Lung (tissue), 12 donors: ENCODE measurements around the gene TICRR. TPM values are rescaled to one million over a fixed set of nuclear protein-coding genes. Genes with fewer than 3 reads are reported as not detected.
A peak's percentile ranks its signal among the peaks of the same experiment; 100 is the strongest.

Experiments
- ATAC-seq: fragments of 200-7000 bp; cut with Tn5 transposase; one replicate; pipeline ENCODE4 v1.9.1; 2020; ENCODE audit warnings: moderate number of reproducible peaks; ENCODE audit not compliant: insufficient read depth, low FRiP score
- DNase-seq, 3 donors: peaks; one replicate each; pipeline ENCODE4 v3.0.0-alpha.2; 2013 to 2017
- H3K27ac ChIP-seq, 2 donors: one replicate each; pipeline ENCODE4 v1.5.1; 2013; ENCODE audit warnings: mild to moderate bottlenecking in 2 of 2, moderate library complexity in 2 of 2, control low read depth in 1 of 2, inconsistent platforms in 1 of 2, low read depth in 1 of 2, low read length in 1 of 2
- H3K27me3 ChIP-seq, 3 donors: one replicate each; pipeline ENCODE4 v1.5.1; 2013; ENCODE audit warnings: low read length in 2 of 3; ENCODE audit not compliant: control insufficient read depth in 3 of 3, insufficient read depth in 3 of 3
- H3K36me3 ChIP-seq, 4 donors: one replicate each; pipeline ENCODE4 v1.5.1; 2013; ENCODE audit warnings: low read length in 4 of 4, mild to moderate bottlenecking in 1 of 4, moderate library complexity in 1 of 4; ENCODE audit not compliant: control insufficient read depth in 4 of 4, insufficient read depth in 4 of 4
- H3K4me1 ChIP-seq, 5 donors: one replicate each; pipeline ENCODE4 v1.5.1; 2013; ENCODE audit warnings: low read length in 5 of 5, mild to moderate bottlenecking in 2 of 5, moderate library complexity in 1 of 5; ENCODE audit not compliant: control insufficient read depth in 5 of 5, insufficient read depth in 5 of 5
- H3K4me3 ChIP-seq: one replicate; pipeline ENCODE4 v1.5.1; 2013; ENCODE audit warnings: mild to moderate bottlenecking, control low read depth, moderate library complexity
- H3K9ac ChIP-seq, 2 donors: one replicate each; pipeline ENCODE4 v1.5.1; 2013; ENCODE audit warnings: low read length in 2 of 2, control low read depth in 1 of 2; ENCODE audit not compliant: insufficient read depth in 1 of 2
- H3K9me3 ChIP-seq, 4 donors: one replicate each; pipeline ENCODE4 v1.5.1; 2013; ENCODE audit warnings: low read length in 3 of 4, mild to moderate bottlenecking in 1 of 4, moderate library complexity in 1 of 4; ENCODE audit not compliant: control insufficient read depth in 4 of 4, insufficient read depth in 3 of 4
- CTCF ChIP-seq: IDR thresholded peaks from 2 replicates; pipeline ENCODE4 v1.5.1; 2012; ENCODE audit warnings: mild to moderate bottlenecking; ENCODE audit errors: control extremely low read depth, extremely low read depth
- WGBS, 2 donors: extraction: QIAGEN DNeasy Blood & Tissue Kit; methylation state at CpG; one replicate each; pipeline ENCODE4 v1.1.7; 2013; 5-methylcytosine and 5-hydroxymethylcytosine counted together
- polyA plus RNA-seq, 2 donors: library from polyadenylated mRNA; stranded (reverse); fragments of 200-250 nt; gene quantifications; one replicate each; pipeline ENCODE4 v1.2.1, GENCODE V29; 2013
- total RNA-seq, 2 donors: library from RNA; depleted of rRNA in 1 of 2; stranded (reverse); fragments of >200 nt in 1 of 2; gene quantifications; one replicate each; pipeline ENCODE4 v1.2.1, GENCODE V29; 2014 to 2021
- donor health status: control.
- donor health status: control.
- donor health status: Bipolar disorder and iron deficiency.
- donor health status: healthy.
- donor health status: DM: yes; HTN: yes; CAD: no.

TICRR gene
- total and polyA plus RNA-seq, 4 donors: 0.31 to 1.7 (median 0.43) TPM

- ATAC-seq (no peak), DNase-seq (no peak)
- Histone ChIP-seq H3K4me1 (peaks cover 0 to 11% (median 0%) of the 10 kb centered on the region in 5 donors), H3K27ac (no peak overlapping the region), H3K27me3 (no peaks in the 10 kb centered on the region), H3K9ac (no peak overlapping the region), H3K4me3 (no peak overlapping the region), H3K9me3 (no peaks in the 10 kb centered on the region), H3K36me3 (no peaks in the 10 kb centered on the region)
- WGBS, 2 donors: 98% methylated on average over 2 of the region's 2 CpGs
- TF ChIP-seq CTCF: no peak
These were observed 78.3 kb downstream of the TICRR start for GRCh38 chr15:89653578-89653977.

GRCh38 chr15:89654301-89654761, 79.1 kb downstream of the TICRR start:
- no peak for TF ChIP-seq CTCF
- 47 to 50% methylated on average over 14 of the region's 14 CpGs for WGBS, 2 donors
- H3K4me3 ChIP-seq: no peak overlapping the region
- H3K27ac ChIP-seq: no peak overlapping the region
- ATAC-seq: no peak
- DNase-seq: no peak
- no peaks in the 10 kb centered on the region for H3K27me3 ChIP-seq
- H3K4me1 ChIP-seq: peaks cover 0 to 11% (median 0%) of the 10 kb centered on the region in 5 donors
- H3K9ac ChIP-seq: peak overlapping the region; percentile 33 to 71
- no peaks in the 10 kb centered on the region for H3K9me3 ChIP-seq
- no peaks in the 10 kb centered on the region for H3K36me3 ChIP-seq

GRCh38 chr15:89654847-89655805, 79.9 kb downstream of the TICRR start, which contains the start of gene KIF7:
Gene KIF7 (minus strand): TSS chr15:89655467. CDS start chr15:89652930, 2,537 bp downstream.
- no peak within 1 kb of the TSS for H3K27ac ChIP-seq
- H3K27me3 ChIP-seq: no peaks in the 10 kb centered on the region
- ATAC-seq (peak; percentile 49), DNase-seq (peak; percentile 68 to 85 (median 82))
- no peaks in the 10 kb centered on the region for H3K9me3 ChIP-seq
- peaks cover 0 to 11% (median 0%) of the 10 kb centered on the region in 5 donors for H3K4me1 ChIP-seq
- peak within 1 kb of the TSS; percentile 24 for H3K4me3 ChIP-seq
- peak within 1 kb of the TSS; percentile 33 to 71 for H3K9ac ChIP-seq
- no peak for TF ChIP-seq CTCF
- H3K36me3 ChIP-seq: no peaks in the 10 kb centered on the region
- 2 to 3% methylated on average over 51 to 87 of the region's 87 CpGs for WGBS, 2 donors
